Measurements from ENCODE around the gene PHETA1. TPM values are rescaled to one million over a fixed set of nuclear protein-coding genes. Genes with fewer than 3 reads are reported as not detected.

PHETA1 gene
- total and polyA plus RNA-seq, 2 donors (not counting 1 experiment from before 2014, with no cell fraction given), result 7.4 to 9.4 TPM

- Histone ChIP-seq H3K4me2 (replicated peaks; ENCODE audit: low read depth, low read length, poor library complexity, severe bottlenecking) (peak overlapping the region; percentile 74), H3K36me3 (replicated peaks in 1 of 2; ENCODE audit: control extremely low read depth in 1 of 2, control insufficient read depth in 1 of 2, extremely low read depth in 1 of 2, insufficient read depth in 2 of 2, low read length in 1 of 2) (peaks cover 0 to 6% of the 10 kb centered on the region in 2 experiments), H3K79me2 (ENCODE audit: control insufficient read depth, insufficient read depth, low read length) (no peaks in the 10 kb centered on the region), H3K27ac (ENCODE audit: low read length in 2 of 2) (peak overlapping the region; percentile 63 to 71), H2AFZ (ENCODE audit: insufficient read depth, low read depth, low read length, poor library complexity, severe bottlenecking) (peak overlapping the region; percentile 70), H3K4me3 (ENCODE audit: control extremely low read depth in 1 of 5, extremely low read depth in 1 of 5, insufficient read depth in 1 of 5, low read depth in 2 of 5, low read length in 4 of 5) (peak overlapping the region in 2 of 5 experiments; percentile 9 to 15), H3K27me3 (replicated peaks in 1 of 4; ENCODE audit: control extremely low read depth in 1 of 4, control insufficient read depth in 3 of 4, insufficient read depth in 4 of 4, low read length in 3 of 4) (no peaks in the 10 kb centered on the region), H3K4me1 (ENCODE audit: control insufficient read depth in 2 of 2, insufficient read depth in 2 of 2, low read length in 2 of 2) (peaks cover 35 to 38% of the 10 kb centered on the region in 2 donors), H3K9me3 (ENCODE audit: control extremely low read depth in 1 of 3, control insufficient read depth in 2 of 3, insufficient read depth in 1 of 3, low read length in 2 of 3) (no peaks in the 10 kb centered on the region), H4K20me1 (ENCODE audit: control insufficient read depth, insufficient read depth, low read length, poor library complexity, severe bottlenecking) (no peaks in the 10 kb centered on the region), H3K9ac (ENCODE audit: low read length) (peak overlapping the region; percentile 40)
- TF ChIP-seq CTCF (IDR thresholded peaks at IDR 0.05) (no peak), EZH2 (IDR thresholded peaks at IDR 0.05; ENCODE audit: borderline replicate concordance, insufficient read depth, low read depth, low read length, poor library complexity, severe bottlenecking) (no peak)
- CTCF ChIA-PET, result interaction anchor here (1.4 to 4.0 kb wide), 3 partner anchors 18 to 41 kb away, joined by 3 to 23 read pairs (median 5); no protein-coding TSS in a partner anchor
- ATAC-seq (ENCODE audit: low read depth) (peak; percentile 31), DNase-seq (no peak)
- peaks cover 60% of the 10 kb centered on the region for H3K4me1 Mint-ChIP-seq
- POLR2A ChIA-PET, result no interaction called here
- WGBS (ENCODE audit: insufficient coverage), result 82% methylated on average over 18 of the region's 18 CpGs
- intact Hi-C loops (cut with micrococcal nuclease), result loop anchor here (1.0 kb wide), 1 partner anchor 7 kb away; the partner anchor contains the start of gene PHETA1
- no peaks in the 10 kb centered on the region for H3K27me3 Mint-ChIP-seq
- H3K4me3 Mint-ChIP-seq, result peak overlapping the region; percentile 84
- H3K9me3 Mint-ChIP-seq (ENCODE audit: insufficient read depth), result no peaks in the 10 kb centered on the region
- peak overlapping the region; percentile 93 for H3K27ac Mint-ChIP-seq
These were observed 6.9 kb downstream of the PHETA1 start for GRCh38 chr12:111361717-111362576.
